H1 (cell line): ENCODE measurements around the gene SLC2A2. TPM values are rescaled to one million over a fixed set of nuclear protein-coding genes. Genes with fewer than 3 reads are reported as not detected.

Source experiments
- CTCF ChIA-PET: fragments of 300-600 bp; sonication (Branson Sonifier 250); formaldehyde crosslinking; loops from one replicate; lab custom pipeline; 2021; ENCODE audit not compliant: partially characterized antibody; lab: Charles Lee
- POLR2A ChIA-PET: fragments of 300-600 bp; sonication (Branson Sonifier 250); formaldehyde crosslinking; loops from one replicate; lab custom pipeline; 2021; ENCODE audit warnings: inconsistent platforms; ENCODE audit not compliant: partially characterized antibody; lab: Charles Lee
- DNase-seq, 2 experiments: peaks; one replicate each; pipeline versions ENCODE4 v3.0.0 to v3.0.0-alpha.2; 2010 to 2022; ENCODE audit warnings: low spot score in 2 of 2, low read depth in 1 of 2, mixed read lengths in 1 of 2
- FAIRE-seq: peaks from 2 replicates; lab custom pipeline; 2011; peaks lifted over from hg19 to GRCh38; lab: Jason Lieb, UNC
- H2AFZ ChIP-seq: 2 replicates; pipeline ENCODE4 v1.8.1; 2012; ENCODE audit warnings: low read length, inconsistent platforms
- H2AK5ac ChIP-seq: 2 replicates; pipeline ENCODE4 v1.6.1; 2013; ENCODE audit warnings: low read depth, low read length
- H2BK120ac ChIP-seq: replicated peaks from 2 replicates; pipeline ENCODE3; 2013; ENCODE audit warnings: low read depth, low read length, inconsistent platforms
- H2BK12ac ChIP-seq: 2 replicates; pipeline ENCODE4 v1.6.1; 2013; ENCODE audit warnings: low read depth, low read length
- H2BK15ac ChIP-seq: 2 replicates; pipeline ENCODE4 v1.6.1; 2013; ENCODE audit warnings: low read length
- H2BK20ac ChIP-seq: 2 replicates; pipeline ENCODE4 v1.6.1; 2013; ENCODE audit warnings: low read length
- H2BK5ac ChIP-seq: 2 replicates; pipeline ENCODE4 v1.6.1; 2013; ENCODE audit warnings: low read depth, low read length
- H3K14ac ChIP-seq: 2 replicates; pipeline ENCODE4 v1.6.1; 2013; ENCODE audit warnings: inconsistent platforms; ENCODE audit not compliant: insufficient read length
- H3K18ac ChIP-seq: 2 replicates; pipeline ENCODE4 v1.6.1; 2013; ENCODE audit warnings: low read length; ENCODE audit errors: extremely low read depth
- H3K23ac ChIP-seq: 2 replicates; pipeline ENCODE4 v1.6.1; 2013; ENCODE audit warnings: inconsistent platforms; ENCODE audit not compliant: insufficient read length
- H3K23me2 ChIP-seq: 2 replicates; pipeline ENCODE4 v1.6.1; 2013; ENCODE audit warnings: low read depth, low read length
- H3K27ac ChIP-seq: 2 replicates; pipeline ENCODE4 v1.6.1; 2011; ENCODE audit warnings: low read depth, low read length, inconsistent platforms
- H3K27me3 ChIP-seq, 4 experiments: replicated peaks in 1 of 4; 1 replicate in 1 of 4; 2 replicates in 3 of 4; pipeline versions ENCODE4 v1.6.1 to v1.8.1; 2011 to 2013; ENCODE audit warnings: low read length in 3 of 4, mild to moderate bottlenecking in 3 of 4, inconsistent platforms in 2 of 4, mixed read lengths in 2 of 4, moderate library complexity in 1 of 4; ENCODE audit not compliant: control insufficient read depth in 3 of 4, insufficient read depth in 3 of 4; ENCODE audit errors: extremely low read depth in 1 of 4
- H3K36me3 ChIP-seq, 4 experiments: 2 replicates each; pipeline versions ENCODE4 v1.6.1 to v1.8.1; 2011 to 2013; ENCODE audit warnings: mild to moderate bottlenecking in 4 of 4, low read length in 3 of 4, moderate library complexity in 2 of 4, control low read depth in 1 of 4, inconsistent platforms in 1 of 4; ENCODE audit not compliant: insufficient read depth in 4 of 4, control insufficient read depth in 2 of 4
- H3K4ac ChIP-seq: replicated peaks from 2 replicates; pipeline ENCODE3; 2013; ENCODE audit warnings: low read length, low read depth, mixed read lengths, inconsistent platforms; ENCODE audit not compliant: insufficient read length
- H3K4me1 ChIP-seq, 4 experiments: replicated peaks in 1 of 4; 1 replicate in 1 of 4; 2 replicates in 3 of 4; pipeline versions ENCODE4 v1.6.1 to v1.8.1; 2011 to 2013; ENCODE audit warnings: low read length in 3 of 4, inconsistent platforms in 2 of 4, mixed read lengths in 1 of 4; ENCODE audit not compliant: insufficient read depth in 4 of 4, control insufficient read depth in 3 of 4
- H3K4me2 ChIP-seq, 2 experiments: 2 replicates each; pipeline versions ENCODE4 v1.6.1 to v1.8.1; 2011 to 2013; ENCODE audit warnings: low read depth in 2 of 2, low read length in 2 of 2, control low read depth in 1 of 2, inconsistent platforms in 1 of 2, mild to moderate bottlenecking in 1 of 2; ENCODE audit not compliant: insufficient read depth in 1 of 2
- H3K4me3 ChIP-seq, 4 experiments: fragments of 200-600, 300-600 bp in 1 of 4; sonication (generic), shearing (Covaris generic), sonication (Bioruptor Twin) in 1 of 4; 2 replicates each; pipeline versions ENCODE4 v1.5.1 to v1.8.1; 2011 to 2016; ENCODE audit warnings: low read length in 4 of 4, low read depth in 3 of 4, control low read depth in 2 of 4, inconsistent platforms in 2 of 4, mild to moderate bottlenecking in 2 of 4, mixed read lengths in 1 of 4, moderate library complexity in 1 of 4; ENCODE audit not compliant: insufficient read depth in 2 of 4; ENCODE audit errors: extremely low read depth in 1 of 4
- H3K56ac ChIP-seq: replicated peaks from 2 replicates; pipeline ENCODE3; 2013; ENCODE audit warnings: low read depth, mild to moderate bottlenecking, mixed read lengths, low read length, inconsistent platforms; ENCODE audit not compliant: insufficient read length
- H3K79me1 ChIP-seq: 2 replicates; pipeline ENCODE4 v1.6.1; 2013; ENCODE audit warnings: low read depth, low read length, control low read depth
- H3K79me2 ChIP-seq, 2 experiments: 2 replicates each; pipeline versions ENCODE4 v1.6.1 to v1.8.1; 2012 to 2013; ENCODE audit warnings: low read length in 2 of 2, mild to moderate bottlenecking in 2 of 2, inconsistent platforms in 1 of 2; ENCODE audit not compliant: insufficient read depth in 2 of 2, control insufficient read depth in 1 of 2
- H3K9ac ChIP-seq, 4 experiments: replicated peaks in 1 of 4; 1 replicate in 1 of 4; 2 replicates in 3 of 4; pipeline versions ENCODE4 v1.6.1 to v1.8.1; 2011 to 2013; ENCODE audit warnings: low read depth in 3 of 4, low read length in 3 of 4, control low read depth in 2 of 4, mild to moderate bottlenecking in 2 of 4, moderate library complexity in 2 of 4, inconsistent platforms in 1 of 4; ENCODE audit errors: extremely low read depth in 1 of 4
- H3K9me3 ChIP-seq, 2 experiments: 2 replicates each; pipeline versions ENCODE4 v1.6.1 to v1.8.1; 2012 to 2013; ENCODE audit warnings: mild to moderate bottlenecking in 2 of 2, moderate library complexity in 2 of 2, control low read depth in 1 of 2, inconsistent platforms in 1 of 2, low read depth in 1 of 2, low read length in 1 of 2, mixed read lengths in 1 of 2; ENCODE audit not compliant: insufficient read depth in 2 of 2
- H4K20me1 ChIP-seq, 2 experiments: replicated peaks in 1 of 2; 2 replicates each; pipeline versions ENCODE3 to v1.8.1; 2011 to 2013; ENCODE audit warnings: inconsistent platforms in 2 of 2, low read length in 2 of 2, mild to moderate bottlenecking in 1 of 2; ENCODE audit not compliant: insufficient read depth in 2 of 2, control insufficient read depth in 1 of 2
- H4K5ac ChIP-seq: 2 replicates; pipeline ENCODE4 v1.6.1; 2013; ENCODE audit warnings: low read length, low read depth, mixed read lengths, inconsistent platforms; ENCODE audit not compliant: insufficient read length
- H4K8ac ChIP-seq: 2 replicates; pipeline ENCODE4 v1.8.0; 2013; ENCODE audit warnings: mild to moderate bottlenecking, moderate library complexity, low read length, inconsistent platforms; ENCODE audit not compliant: insufficient read depth; ENCODE audit errors: extremely low read depth
- H4K91ac ChIP-seq: replicated peaks from 2 replicates; pipeline ENCODE3; 2013; ENCODE audit warnings: low read length, mixed read lengths, inconsistent platforms; ENCODE audit not compliant: insufficient read length
- BCL11A ChIP-seq, 2 experiments: IDR thresholded peaks; one replicate each; pipeline ENCODE4 v1.6.1; 2011; ENCODE audit warnings: low read depth in 2 of 2, low read length in 2 of 2, mild to moderate bottlenecking in 2 of 2
- CBX8 ChIP-seq: fragments of 300-800, 300-1000 bp; sonication (generic); IDR thresholded peaks from 2 replicates; pipeline ENCODE4 v1.7.1; 2016; ENCODE audit warnings: low read depth, low read length, borderline replicate concordance
- CREB1 ChIP-seq: IDR thresholded peaks from 2 replicates; pipeline ENCODE4 v1.6.1; 2012; ENCODE audit warnings: inconsistent platforms
- SIN3A ChIP-seq, 2 experiments: IDR thresholded peaks in 1 of 2; conservative IDR thresholded peaks in 1 of 2; 2 replicates each; pipeline ENCODE4 v1.6.1; 2011 to 2012; ENCODE audit warnings: low read length in 2 of 2, improper control_type of control experiment in 1 of 2, low read depth in 1 of 2, mild to moderate bottlenecking in 1 of 2
- TAF7 ChIP-seq: optimal IDR thresholded peaks from 2 replicates; pipeline ENCODE3; 2011; ENCODE audit warnings: low read depth, mild to moderate bottlenecking, inconsistent platforms, low read length, moderate library complexity, borderline replicate concordance
- TBP ChIP-seq: IDR thresholded peaks from 2 replicates; pipeline ENCODE4 v1.6.1; 2011; ENCODE audit warnings: low read depth, low read length, improper control_type of control experiment
- TEAD4 ChIP-seq: IDR thresholded peaks from 2 replicates; pipeline ENCODE4 v1.6.1; 2012; ENCODE audit warnings: low read depth, low read length, inconsistent platforms, mixed read lengths
- YY1 ChIP-seq: IDR thresholded peaks from 2 replicates; pipeline ENCODE4 v1.6.1; 2011; ENCODE audit warnings: low read depth, mild to moderate bottlenecking, low read length
- WGBS, 2 experiments: shearing (Covaris generic) in 1 of 2; methylation state at CpG; one replicate each; pipeline versions ENCODE4 v1.1.6 to v1.1.7; 2013 to 2015; ENCODE audit warnings: low lambda C conversion rate in 2 of 2, mixed read lengths in 2 of 2, inconsistent platforms in 1 of 2, low coverage in 1 of 2, missing lambda C conversion rate in 1 of 2; ENCODE audit not compliant: insufficient replicate concordance in 2 of 2, insufficient coverage in 1 of 2, insufficient read length in 1 of 2; ENCODE audit errors: extremely low coverage in 1 of 2, missing lambda C conversion rate in 1 of 2; 5-methylcytosine and 5-hydroxymethylcytosine counted together
- polyA plus RNA-seq, 7 experiments: library from polyadenylated mRNA; depleted of rRNA in 3 of 7; stranded (reverse) in 5 of 7; unstranded in 2 of 7; fragments of >200 nt in 5 of 7; fragments of 200-250 nt in 2 of 7; gene quantifications; 1 replicate in 5 of 7; 2 replicates in 1 of 7; 4 replicates in 1 of 7; pipeline versions ENCODE4 v1.2.1 to v1.2.3, GENCODE V29; 2011 to 2013; ENCODE audit warnings: missing spikeins in 2 of 7, mixed read lengths in 2 of 7
- total RNA-seq: library from RNA; stranded (reverse); fragmentation: NEBNext Ultra II Directional; extraction: Animal tissue kit (Norgen Biotek cat#: 25700); gene quantifications from 2 replicates; pipeline ENCODE4 v1.2.1, GENCODE V29; 2021
- TF ChIP-seq, protein P1 (sequence below): IDR thresholded peaks from 2 replicates; pipeline ENCODE4 v1.6.1; 2012; ENCODE audit warnings: low read length, inconsistent platforms

SLC2A2 gene
- total and polyA plus RNA-seq, 2 of the 8 experiments (the other 6 are each of a cell fraction or from before 2014, with no cell fraction given) = not detected

- H3K23ac ChIP-seq = no peak overlapping the region
- H3K18ac ChIP-seq = no peak overlapping the region
- H3K9ac ChIP-seq = no peak overlapping the region
- no peak overlapping the region for H3K4ac ChIP-seq
- no peak overlapping the region for H4K5ac ChIP-seq
- H4K8ac ChIP-seq = no peak overlapping the region
- no peaks in the 10 kb centered on the region for H4K20me1 ChIP-seq
- no peak overlapping the region for H3K4me3 ChIP-seq
- no peaks in the 10 kb centered on the region for H3K23me2 ChIP-seq
- H3K4me2 ChIP-seq = no peak overlapping the region
- H3K4me1 ChIP-seq = no peaks in the 10 kb centered on the region
- DNase-seq (no peak), FAIRE-seq (no peak)
- no peak overlapping the region for H2AK5ac ChIP-seq
- H2BK15ac ChIP-seq = no peak overlapping the region
- H2BK120ac ChIP-seq = no peak overlapping the region
- no peak overlapping the region for H2AFZ ChIP-seq
- H3K27me3 ChIP-seq = no peaks in the 10 kb centered on the region
- H3K27ac ChIP-seq = no peak overlapping the region
- H3K79me1 ChIP-seq = no peaks in the 10 kb centered on the region
- no peak overlapping the region for H4K91ac ChIP-seq
- no peak overlapping the region for H2BK5ac ChIP-seq
- ChIA-PET CTCF (interaction anchor here (0.8 to 1.8 kb wide), 7 partner anchors 10 to 1691 kb away, joined by 3 to 9 read pairs (median 4); no protein-coding TSS in a partner anchor), POLR2A (no interaction called here)
- H2BK20ac ChIP-seq = no peak overlapping the region
- no peaks in the 10 kb centered on the region for H3K79me2 ChIP-seq
- no peaks in the 10 kb centered on the region for H3K36me3 ChIP-seq
- no peak overlapping the region for H3K14ac ChIP-seq
- H2BK12ac ChIP-seq = no peak overlapping the region
- H3K9me3 ChIP-seq = no peaks in the 10 kb centered on the region
- whole genome bisulfite sequencing, 2 experiments = 86% methylated on average over 16 of the region's 16 CpGs; no CpG with 5 or more reads in 1 of the 2 experiments
- H3K56ac ChIP-seq = no peak overlapping the region
- no peak for TF ChIP-seq CREB1
- no peak for TF ChIP-seq BCL11A (IDR thresholded peaks at IDR 0.05; ENCODE audit: low read depth in 2 of 2, low read length in 2 of 2)
- no peak for TF ChIP-seq TAF7
- no peak for TF ChIP-seq CBX8
- no peak for TF ChIP-seq TEAD4
- TF ChIP-seq SIN3A (conservative IDR thresholded peaks at IDR 0.05 in 1 of 2, IDR thresholded peaks at IDR 0.05 in 1 of 2; ENCODE audit: low read depth in 1 of 2, low read length in 2 of 2) = no peak
- TF ChIP-seq YY1 = no peak
- no peak for TF ChIP-seq TBP
- TF ChIP-seq, protein P1, sequence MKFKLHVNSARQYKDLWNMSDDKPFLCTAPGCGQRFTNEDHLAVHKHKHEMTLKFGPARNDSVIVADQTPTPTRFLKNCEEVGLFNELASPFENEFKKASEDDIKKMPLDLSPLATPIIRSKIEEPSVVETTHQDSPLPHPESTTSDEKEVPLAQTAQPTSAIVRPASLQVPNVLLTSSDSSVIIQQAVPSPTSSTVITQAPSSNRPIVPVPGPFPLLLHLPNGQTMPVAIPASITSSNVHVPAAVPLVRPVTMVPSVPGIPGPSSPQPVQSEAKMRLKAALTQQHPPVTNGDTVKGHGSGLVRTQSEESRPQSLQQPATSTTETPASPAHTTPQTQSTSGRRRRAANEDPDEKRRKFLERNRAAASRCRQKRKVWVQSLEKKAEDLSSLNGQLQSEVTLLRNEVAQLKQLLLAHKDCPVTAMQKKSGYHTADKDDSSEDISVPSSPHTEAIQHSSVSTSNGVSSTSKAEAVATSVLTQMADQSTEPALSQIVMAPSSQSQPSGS = no peak
These were observed 51.0 kb downstream of the SLC2A2 start for GRCh38 chr3:170975283-170976189.
